ENCODE measurements around the gene ZP3.
"Not testable (repeated sequence)": the region's sequence is repeated elsewhere in the genome, so short reads cannot be mapped to it uniquely, and the experiment has no call there.

The ZP3 gene

DNA sequence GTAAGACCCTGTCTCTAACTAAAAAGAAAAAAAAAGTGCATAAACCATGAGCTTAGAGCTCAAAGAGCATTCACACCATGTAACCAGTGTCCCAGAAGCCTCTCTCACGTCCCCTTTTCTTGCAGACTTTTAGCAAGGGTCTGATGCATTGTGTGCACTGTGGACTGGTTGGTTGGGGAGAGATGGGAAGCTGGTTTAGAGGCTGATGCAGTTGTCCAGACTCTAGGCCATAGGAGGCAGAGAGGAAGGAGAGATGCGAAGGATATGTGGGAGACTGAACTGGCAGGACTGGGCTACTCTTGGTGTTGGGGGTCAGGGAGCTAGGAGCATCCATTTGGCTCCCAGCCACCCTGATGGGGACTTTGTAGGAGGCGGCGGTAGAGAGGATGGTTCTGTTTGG is 17.0 kb upstream of the ZP3 start:
- no peak for DNase-seq

DNA sequence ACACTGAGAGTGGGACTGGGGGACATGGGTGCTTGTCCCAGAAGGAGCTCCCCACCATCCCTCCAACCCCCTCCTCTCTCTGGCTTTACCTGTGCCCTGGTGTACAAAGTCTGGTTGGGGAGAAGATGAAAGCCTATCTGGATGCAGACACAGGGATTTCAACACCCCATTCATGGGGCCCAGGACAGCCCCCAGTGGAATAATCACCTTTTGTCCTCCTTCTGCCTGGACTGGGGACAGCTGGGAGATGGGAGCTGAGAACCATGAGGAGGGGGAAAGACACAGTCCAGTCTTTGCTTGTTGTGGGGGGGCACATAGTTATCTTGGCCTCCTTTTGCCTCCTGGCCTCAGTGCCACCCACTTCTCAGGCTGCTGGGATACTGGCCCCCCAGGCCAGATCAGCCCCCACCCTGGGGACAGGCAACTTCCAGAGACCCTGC is 16.6 kb upstream of the ZP3 start:
- no peak for DNase-seq

GRCh38 chr7:76409537-76409936 is 15.2 kb upstream of the ZP3 start, which contains the start of gene SSC4D:
TSS of gene SSC4D (minus strand) at chr7:76409697. CDS start at chr7:76404439, 5,258 bp downstream.
- DNase-seq, result no peak

- DNase-seq, result no peak
Observed at GRCh38 chr7:76411626-76412025, 13.1 kb upstream of the ZP3 start.

DNA sequence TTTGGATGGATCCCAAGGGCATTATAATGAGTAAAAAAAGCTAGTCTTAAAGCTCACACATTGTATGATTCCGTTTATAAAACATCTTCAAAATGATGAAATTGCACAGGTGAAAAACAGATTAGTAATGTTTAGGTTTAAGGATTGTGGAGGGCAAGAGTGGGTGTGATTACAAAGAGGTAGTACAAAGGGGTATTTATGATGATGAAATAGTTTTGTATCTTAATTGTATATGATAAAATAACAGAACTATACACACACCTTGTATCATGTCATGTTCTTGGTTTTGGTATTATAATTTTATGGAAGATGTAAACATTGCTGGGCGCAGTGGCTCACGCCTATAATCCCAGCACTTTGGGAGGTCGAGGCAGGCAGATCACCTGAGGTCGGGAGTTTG is 12.5 kb upstream of the ZP3 start:
- DNase-seq, result no peak

GRCh38 chr7:76417654-76418310 is 7.0 kb upstream of the ZP3 start:
- DNase-seq, result not testable (repeated sequence)

GRCh38 chr7:76421097-76421496 is 3.7 kb upstream of the ZP3 start:
- DNase-seq, result not testable (repeated sequence)

GRCh38 chr7:76423666-76424412 is 911 bp upstream of the ZP3 start:
- no peak for DNase-seq

- DNase-seq, result no peak
Observed at GRCh38 chr7:76425156-76425555, 406 bp downstream of the ZP3 start.

DNA sequence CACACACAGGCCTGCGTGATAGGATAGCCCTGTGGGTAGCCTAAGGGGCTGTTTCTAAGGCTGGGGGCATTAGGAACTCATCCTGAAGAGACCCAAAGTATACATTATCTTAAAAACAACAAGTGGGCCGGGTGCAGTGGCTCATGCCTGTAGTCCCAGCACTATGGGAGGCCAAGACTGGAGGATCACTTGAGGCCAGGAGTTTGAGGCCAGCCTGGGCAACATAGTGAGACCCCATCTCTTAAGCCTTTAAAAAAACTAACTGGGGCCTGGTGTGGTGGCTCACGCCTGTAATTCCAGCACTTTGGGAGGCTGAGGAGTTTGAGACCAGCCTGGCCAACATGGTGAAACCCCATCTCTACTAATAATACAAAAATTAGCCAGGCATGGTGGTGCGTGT is 808 bp downstream of the ZP3 start:
- not testable (repeated sequence) for DNase-seq

GRCh38 chr7:76426246-76426645 is 1.5 kb downstream of the ZP3 start:
- DNase-seq, result no peak

- no peak for DNase-seq
Observed at GRCh38 chr7:76427635-76428034, 2.9 kb downstream of the ZP3 start.

GRCh38 chr7:76428149-76428823 is 3.5 kb downstream of the ZP3 start:
- no peak for DNase-seq

GRCh38 chr7:76428868-76429805 is 4.4 kb downstream of the ZP3 start:
- no peak for DNase-seq

- no peak for DNase-seq
Observed at GRCh38 chr7:76430211-76430610, 5.5 kb downstream of the ZP3 start.

DNA sequence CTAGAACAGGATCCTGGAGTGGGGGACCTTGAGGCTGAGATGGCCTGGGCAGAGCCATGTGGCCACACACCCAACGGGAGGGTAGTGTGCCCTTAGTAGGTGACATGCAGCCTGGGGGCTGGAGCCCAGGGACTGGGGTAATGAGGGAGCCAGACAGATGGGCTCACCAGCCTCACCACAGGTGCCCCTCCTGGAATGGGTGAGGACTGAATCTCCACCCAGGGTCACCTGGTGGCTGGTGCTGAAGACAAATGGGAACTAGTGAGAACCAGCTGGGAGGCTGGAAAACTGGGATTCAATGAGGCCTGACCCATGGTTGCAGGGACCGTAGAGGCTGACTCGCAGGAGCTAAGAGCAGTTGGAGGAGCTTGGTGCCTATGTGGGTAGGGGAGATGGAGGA is 6.1 kb downstream of the ZP3 start:
- DNase-seq, result no peak

DNA sequence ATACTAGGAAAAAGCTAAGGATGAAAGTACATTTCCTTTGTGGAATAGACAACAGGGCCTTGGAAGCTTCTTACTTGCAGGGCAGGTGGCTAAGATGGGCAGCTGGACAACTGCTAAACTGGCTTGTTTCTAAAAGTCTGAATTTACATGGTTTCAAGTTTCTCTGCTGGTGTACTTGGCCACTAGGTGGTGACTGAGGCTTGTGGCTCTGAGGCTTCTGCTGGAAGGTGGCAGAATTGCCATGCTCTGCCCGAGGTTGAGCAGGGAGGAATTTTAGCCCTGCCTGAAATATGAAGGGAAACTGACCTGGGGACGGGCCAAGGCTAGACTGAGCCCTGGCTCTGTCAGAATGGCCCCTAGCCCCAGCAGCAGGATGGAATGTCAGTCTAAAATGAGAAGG is 13.1 kb downstream of the ZP3 start:
- DNase-seq, result peak; percentile 75

- DNase-seq, result not testable (repeated sequence)
Observed at GRCh38 chr7:76439120-76439888, 14.6 kb downstream of the ZP3 start.

DNA sequence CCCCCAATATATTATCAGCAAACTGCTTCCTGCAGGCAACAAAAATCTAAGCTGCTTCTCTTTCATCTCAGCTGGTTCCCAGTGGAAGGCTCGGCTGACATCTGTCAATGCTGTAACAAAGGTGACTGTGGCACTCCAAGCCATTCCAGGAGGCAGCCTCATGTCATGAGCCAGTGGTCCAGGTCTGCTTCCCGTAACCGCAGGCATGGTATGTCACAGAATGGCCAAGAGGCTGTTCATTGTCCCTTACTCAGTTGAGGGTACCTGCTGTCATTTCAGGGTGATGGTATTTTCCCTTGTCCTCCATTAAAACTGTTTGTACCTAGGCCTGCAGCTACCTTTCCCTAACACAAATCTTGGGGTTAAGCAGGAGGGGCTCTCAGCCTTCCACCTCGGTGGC is 15.7 kb downstream of the ZP3 start:
- not testable (repeated sequence) for DNase-seq

DNA sequence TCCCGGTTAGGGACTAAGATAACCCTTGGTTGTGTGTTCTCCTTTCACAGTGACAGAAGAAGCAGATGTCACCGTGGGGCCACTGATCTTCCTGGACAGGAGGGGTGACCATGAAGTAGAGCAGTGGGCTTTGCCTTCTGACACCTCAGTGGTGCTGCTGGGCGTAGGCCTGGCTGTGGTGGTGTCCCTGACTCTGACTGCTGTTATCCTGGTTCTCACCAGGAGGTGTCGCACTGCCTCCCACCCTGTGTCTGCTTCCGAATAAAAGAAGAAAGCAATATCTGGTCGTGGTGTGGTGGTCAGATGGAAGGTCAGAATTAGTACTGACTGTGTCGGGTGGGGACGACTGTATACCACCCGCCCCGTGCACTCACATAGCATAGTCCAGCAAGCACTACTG is 17.0 kb downstream of the ZP3 start:
- not testable (repeated sequence) for DNase-seq

- not testable (repeated sequence) for DNase-seq
Observed at GRCh38 chr7:76442664-76443446, 18.1 kb downstream of the ZP3 start.

Data from activated CD4-positive, alpha-beta T cell treated with anti-CD3 and anti-CD28 coated beads, Interleukin-2, Interleukin-6, amounts not matched to agents 100 ng/mL and 50 ng/mL, durations not matched to agents 16 hours and 8 hours (primary cell).